Activated naive CD4-positive, alpha-beta T cell treated with anti-CD3 and anti-CD28 coated beads for 36 hours (primary cell): ENCODE results near the gene C6. TPM values are rescaled to one million over a fixed set of nuclear protein-coding genes. Genes with fewer than 3 reads are reported as not detected.
"Not testable (repeated sequence)": the region's sequence is repeated elsewhere in the genome, so short reads cannot be mapped to it uniquely, and the experiment has no call there.

Source experiments
- CTCF ChIA-PET: fragments of 350-600 bp; sonication (Branson Sonifier 250); formaldehyde crosslinking; loops from one replicate; lab custom pipeline; 2021; ENCODE audit warnings: antibody characterized with exemption; lab: Charles Lee
- DNase-seq: peaks from one replicate; pipeline ENCODE4 v3.0.0-alpha.2; 2020
- H3K27ac Mint-ChIP-seq: one replicate; pipeline ENCODE4 v1.8.0; 2021; ENCODE audit warnings: mild to moderate bottlenecking, mixed read lengths
- H3K27me3 Mint-ChIP-seq: one replicate; pipeline ENCODE4 v1.8.0; 2021; ENCODE audit warnings: low read depth, mixed read lengths
- H3K36me3 Mint-ChIP-seq: one replicate; pipeline ENCODE4 v1.8.0; 2021; ENCODE audit warnings: low read depth, mixed read lengths
- H3K4me1 Mint-ChIP-seq: one replicate; pipeline ENCODE4 v1.8.0; 2021; ENCODE audit warnings: low read depth, mixed read lengths
- H3K4me3 Mint-ChIP-seq: one replicate; pipeline ENCODE4 v1.8.0; 2021; ENCODE audit warnings: mild to moderate bottlenecking, moderate library complexity, mixed read lengths
- H3K9me3 Mint-ChIP-seq: one replicate; pipeline ENCODE4 v1.8.0; 2021; ENCODE audit warnings: mixed read lengths
- intact Hi-C: fragments of 100-400 bp; cut with micrococcal nuclease; formaldehyde crosslinking; loops from one replicate; pipeline ENCODE4 v1.15.1; 2023
- total RNA-seq, 2 experiments: library from RNA; stranded (reverse); gene quantifications; one replicate each; pipeline ENCODE4 v1.2.3, GENCODE V29; 2021

C6 gene
- total RNA-seq, 2 experiments from 2014 or later, result not detected

GRCh38 chr5:41223962-41224361, 10.6 kb upstream of the C6 start:
- H3K9me3 Mint-ChIP-seq, result peaks cover 6% of the 10 kb centered on the region
- intact Hi-C loops, result no loop called here
- CTCF ChIA-PET, result no interaction called here
- DNase-seq, result no peak
- H3K27ac Mint-ChIP-seq, result no peak overlapping the region
- no peak overlapping the region for H3K4me3 Mint-ChIP-seq
- no peaks in the 10 kb centered on the region for H3K36me3 Mint-ChIP-seq
- H3K27me3 Mint-ChIP-seq, result no peaks in the 10 kb centered on the region
- H3K4me1 Mint-ChIP-seq, result no peaks in the 10 kb centered on the region

DNA sequence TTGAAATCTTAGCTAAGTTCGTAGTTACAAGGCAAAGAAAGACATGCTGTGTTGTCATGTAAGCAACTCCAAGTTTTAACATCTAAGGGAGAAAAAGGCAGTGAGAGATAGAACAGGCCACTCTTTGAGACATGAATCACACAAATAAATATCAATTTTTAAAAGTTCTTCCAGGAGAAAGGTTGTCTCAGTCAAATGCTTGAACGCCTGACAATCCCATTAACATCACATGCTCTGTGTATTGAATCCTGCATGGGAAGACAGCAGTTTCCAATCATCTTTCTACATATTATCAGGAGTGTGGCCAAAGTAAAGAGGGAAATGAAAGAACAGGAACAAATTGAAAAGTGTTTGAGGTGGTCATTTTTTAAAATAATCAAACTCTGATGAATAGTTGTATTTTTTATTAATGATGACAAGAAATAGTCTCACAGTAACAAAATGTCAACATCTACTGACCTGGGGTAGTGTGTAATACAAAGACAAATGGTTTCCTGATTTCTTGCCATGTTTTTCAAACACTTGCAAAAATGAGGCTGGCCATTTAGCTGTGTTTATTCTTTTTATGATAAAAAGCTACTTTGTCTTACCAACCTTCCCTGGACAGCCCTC, 6.4 kb upstream of the C6 start:
- Mint-ChIP-seq H3K36me3 (no peaks in the 10 kb centered on the region), H3K9me3 (no peaks in the 10 kb centered on the region), H3K4me3 (no peak overlapping the region), H3K4me1 (no peaks in the 10 kb centered on the region), H3K27ac (no peak overlapping the region), H3K27me3 (no peaks in the 10 kb centered on the region)
- CTCF ChIA-PET, result no interaction called here
- DNase-seq, result no peak
- intact Hi-C loops, result no loop called here

- Mint-ChIP-seq H3K36me3 (no peaks in the 10 kb centered on the region), H3K27ac (no peak overlapping the region), H3K27me3 (no peaks in the 10 kb centered on the region), H3K4me1 (no peaks in the 10 kb centered on the region), H3K9me3 (no peaks in the 10 kb centered on the region), H3K4me3 (no peak overlapping the region)
- no peak for DNase-seq
- intact Hi-C loops, result no loop called here
- CTCF ChIA-PET, result no interaction called here
These were observed 5.8 kb upstream of the C6 start for GRCh38 chr5:41218929-41219657.

GRCh38 chr5:41214182-41214581, 850 bp upstream of the C6 start:
- intact Hi-C loops, result no loop called here
- H3K9me3 Mint-ChIP-seq, result peaks cover 2% of the 10 kb centered on the region
- H3K4me1 Mint-ChIP-seq, result no peaks in the 10 kb centered on the region
- no peak overlapping the region for H3K27ac Mint-ChIP-seq
- H3K27me3 Mint-ChIP-seq, result no peaks in the 10 kb centered on the region
- no peak for DNase-seq
- CTCF ChIA-PET, result no interaction called here
- no peaks in the 10 kb centered on the region for H3K36me3 Mint-ChIP-seq
- H3K4me3 Mint-ChIP-seq, result no peak overlapping the region

- CTCF ChIA-PET, result interaction anchor here (0.7 kb wide), 1 partner anchor 38 kb away, joined by 3 read pairs; no protein-coding TSS in a partner anchor
- Mint-ChIP-seq H3K4me1 (no peaks in the 10 kb centered on the region), H3K27me3 (no peaks in the 10 kb centered on the region), H3K27ac (no peak overlapping the region), H3K4me3 (no peak overlapping the region), H3K36me3 (no peaks in the 10 kb centered on the region), H3K9me3 (peaks cover 2% of the 10 kb centered on the region)
- no peak for DNase-seq
- intact Hi-C loops, result no loop called here
These were observed 397 bp downstream of the C6 start for GRCh38 chr5:41212935-41213334.

DNA sequence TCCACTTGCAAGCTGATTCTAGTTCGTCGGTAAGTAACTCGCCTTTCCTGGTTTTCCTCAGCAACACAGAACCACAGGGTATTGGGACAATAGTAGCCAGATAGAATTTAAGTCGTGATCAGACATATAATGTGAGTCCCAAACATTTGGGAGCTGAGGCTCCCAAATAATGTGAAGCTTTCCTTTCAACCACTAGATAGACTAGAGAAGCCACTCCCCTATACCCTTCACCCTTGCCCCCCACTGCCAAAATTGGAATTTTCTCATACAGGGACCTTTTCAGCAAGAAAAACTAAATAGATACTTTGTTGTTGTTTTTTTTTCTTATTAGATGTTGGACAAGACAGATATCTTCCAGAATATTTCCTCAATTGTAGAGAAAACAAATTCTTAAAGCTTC, 1.9 kb downstream of the C6 start:
- peaks cover 5% of the 10 kb centered on the region for H3K9me3 Mint-ChIP-seq
- DNase-seq, result no peak
- intact Hi-C loops, result no loop called here
- H3K27me3 Mint-ChIP-seq, result no peaks in the 10 kb centered on the region
- CTCF ChIA-PET, result no interaction called here
- no peak overlapping the region for H3K4me3 Mint-ChIP-seq
- no peaks in the 10 kb centered on the region for H3K4me1 Mint-ChIP-seq
- no peak overlapping the region for H3K27ac Mint-ChIP-seq
- no peaks in the 10 kb centered on the region for H3K36me3 Mint-ChIP-seq

DNA sequence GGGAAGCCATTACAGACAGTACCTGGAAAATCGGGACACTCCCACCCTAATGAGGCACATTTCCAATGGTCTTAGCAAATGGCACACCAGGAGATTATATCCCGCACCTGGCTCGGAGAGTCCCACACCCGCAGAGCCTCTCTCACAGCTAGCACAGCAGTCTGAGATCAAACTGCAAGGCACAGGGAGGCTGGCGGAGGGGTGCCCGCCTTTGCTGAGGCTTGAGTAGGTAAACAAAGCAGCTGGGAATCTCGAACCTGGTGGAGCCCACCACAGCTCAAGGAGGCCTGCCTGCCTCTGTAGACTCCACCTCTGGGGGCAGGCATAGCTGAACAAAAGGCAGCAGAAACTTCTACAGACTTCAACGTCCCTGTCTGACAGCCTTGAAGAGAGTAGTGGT, 7.9 kb downstream of the C6 start:
- CTCF ChIA-PET, H3K9me3 Mint-ChIP-seq, intact Hi-C loops, H3K4me3 Mint-ChIP-seq, DNase-seq, H3K36me3 Mint-ChIP-seq, H3K4me1 Mint-ChIP-seq, H3K27me3 Mint-ChIP-seq, H3K27ac Mint-ChIP-seq: not testable (repeated sequence)

- H3K9me3 Mint-ChIP-seq, result peaks cover 4% of the 10 kb centered on the region
- H3K27ac Mint-ChIP-seq, result no peak overlapping the region
- no peak for DNase-seq
- intact Hi-C loops, result no loop called here
- CTCF ChIA-PET, result no interaction called here
- H3K27me3 Mint-ChIP-seq, result no peaks in the 10 kb centered on the region
- H3K4me1 Mint-ChIP-seq, result no peaks in the 10 kb centered on the region
- no peaks in the 10 kb centered on the region for H3K36me3 Mint-ChIP-seq
- H3K4me3 Mint-ChIP-seq, result no peak overlapping the region
These were observed 10.3 kb downstream of the C6 start for GRCh38 chr5:41203033-41203432.

- intact Hi-C loops, result no loop called here
- no peaks in the 10 kb centered on the region for H3K9me3 Mint-ChIP-seq
- no peaks in the 10 kb centered on the region for H3K4me1 Mint-ChIP-seq
- CTCF ChIA-PET, result no interaction called here
- no peak overlapping the region for H3K4me3 Mint-ChIP-seq
- no peak overlapping the region for H3K27ac Mint-ChIP-seq
- no peaks in the 10 kb centered on the region for H3K27me3 Mint-ChIP-seq
- H3K36me3 Mint-ChIP-seq, result no peaks in the 10 kb centered on the region
- DNase-seq, result no peak
These were observed 12.1 kb downstream of the C6 start for GRCh38 chr5:41201082-41201772.

- Mint-ChIP-seq H3K4me1 (no peaks in the 10 kb centered on the region), H3K27ac (no peak overlapping the region), H3K36me3 (no peaks in the 10 kb centered on the region), H3K27me3 (no peaks in the 10 kb centered on the region), H3K9me3 (no peaks in the 10 kb centered on the region), H3K4me3 (no peak overlapping the region)
- no peak for DNase-seq
- intact Hi-C loops, result no loop called here
- CTCF ChIA-PET, result no interaction called here
These were observed 12.8 kb downstream of the C6 start for GRCh38 chr5:41200506-41200905.

DNA sequence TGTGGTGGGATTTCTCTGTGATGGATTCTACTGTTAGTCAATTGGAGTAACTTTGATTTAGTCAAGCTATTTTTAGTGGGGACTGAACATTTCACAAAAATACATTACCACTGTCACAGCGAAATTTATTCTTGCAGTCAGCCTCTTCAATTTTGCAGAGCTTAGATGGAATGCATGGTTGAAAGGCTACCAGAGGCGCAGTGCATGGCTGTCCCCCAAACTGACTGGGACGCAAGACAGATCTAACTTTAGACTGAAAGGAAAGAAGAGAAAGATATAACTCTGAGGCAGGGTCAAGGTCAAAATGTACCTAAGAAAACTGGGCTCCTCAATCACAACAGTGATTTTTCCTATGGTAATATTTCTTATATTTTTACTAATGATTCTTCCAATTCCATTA, 13.7 kb downstream of the C6 start:
- Mint-ChIP-seq H3K27me3 (no peaks in the 10 kb centered on the region), H3K4me3 (no peak overlapping the region), H3K9me3 (no peaks in the 10 kb centered on the region), H3K4me1 (no peaks in the 10 kb centered on the region), H3K36me3 (no peaks in the 10 kb centered on the region), H3K27ac (no peak overlapping the region)
- intact Hi-C loops, result no loop called here
- CTCF ChIA-PET, result no interaction called here
- no peak for DNase-seq

DNA sequence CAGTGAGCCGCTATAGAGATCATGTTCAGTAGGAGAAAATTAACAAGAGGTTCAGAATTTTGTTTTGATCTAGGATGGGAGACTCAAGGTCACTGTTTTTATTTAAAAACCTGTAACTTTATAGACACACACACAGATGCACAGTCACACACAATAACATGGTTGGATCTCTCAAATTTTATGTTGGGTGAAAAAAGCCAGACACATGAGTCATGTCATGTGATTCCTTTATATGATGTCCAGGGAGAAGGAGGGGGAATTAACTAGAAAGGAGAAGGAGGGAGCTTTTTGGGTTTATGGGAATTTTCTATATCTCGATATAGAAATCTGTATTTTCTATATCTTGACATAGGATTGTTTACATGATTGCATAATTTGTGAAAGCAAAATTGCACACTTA, 17.1 kb downstream of the C6 start:
- no peaks in the 10 kb centered on the region for H3K27me3 Mint-ChIP-seq

DNA sequence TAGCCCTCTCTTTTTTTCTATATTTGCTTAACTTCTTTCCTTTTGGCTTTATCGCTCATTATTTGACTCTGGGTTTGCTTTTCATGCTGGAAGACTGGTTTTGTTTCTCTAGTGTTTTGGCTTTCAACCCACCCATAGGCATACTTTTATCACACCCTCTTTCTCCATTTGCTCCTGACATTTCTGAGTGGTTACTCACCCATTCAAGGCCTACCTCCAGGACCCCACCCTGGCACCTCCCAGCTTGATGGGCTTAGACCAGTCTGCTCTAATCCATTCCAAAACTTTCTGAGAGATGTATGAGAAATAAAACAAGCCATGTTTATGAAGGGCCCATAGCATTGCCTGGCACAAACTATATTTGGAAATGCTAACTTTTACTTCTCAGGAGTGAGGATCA, 18.1 kb downstream of the C6 start:
- H3K9me3 Mint-ChIP-seq, result no peaks in the 10 kb centered on the region

More for the DNA sequence above, 17.1 kb downstream of the C6 start:
- intact Hi-C loops, result no loop called here
- H3K4me1 Mint-ChIP-seq, result no peaks in the 10 kb centered on the region
- H3K9me3 Mint-ChIP-seq, result no peaks in the 10 kb centered on the region
- H3K27ac Mint-ChIP-seq, result no peak overlapping the region
- no peak for DNase-seq
- no peaks in the 10 kb centered on the region for H3K36me3 Mint-ChIP-seq
- H3K4me3 Mint-ChIP-seq, result no peak overlapping the region
- CTCF ChIA-PET, result no interaction called here

More for the DNA sequence above, 18.1 kb downstream of the C6 start:
- CTCF ChIA-PET, result no interaction called here
- Mint-ChIP-seq H3K36me3 (no peaks in the 10 kb centered on the region), H3K4me3 (no peak overlapping the region), H3K27ac (no peak overlapping the region), H3K4me1 (no peaks in the 10 kb centered on the region), H3K27me3 (no peaks in the 10 kb centered on the region)
- intact Hi-C loops, result no loop called here
- DNase-seq, result no peak
